Glutamatergic neuron (in vitro differentiated cells): ENCODE data around the gene PZP. TPM values are rescaled to one million over a fixed set of nuclear protein-coding genes. Genes with fewer than 3 reads are reported as not detected.

Experiments
- DNase-seq: peaks from one replicate; pipeline ENCODE4 v3.0.0; 2022
- H3K27ac Mint-ChIP-seq: one replicate; pipeline ENCODE4 v1.8.0; 2020; ENCODE audit warnings: mild to moderate bottlenecking, mixed read lengths, inconsistent platforms; ENCODE audit not compliant: unreplicated experiment
- H3K27me3 Mint-ChIP-seq: one replicate; pipeline ENCODE4 v1.8.0; 2020; ENCODE audit warnings: mild to moderate bottlenecking, moderate library complexity, mixed read lengths, inconsistent platforms; ENCODE audit not compliant: unreplicated experiment
- H3K36me3 Mint-ChIP-seq: one replicate; pipeline ENCODE4 v1.8.0; 2020; ENCODE audit warnings: mild to moderate bottlenecking, mixed read lengths, inconsistent platforms; ENCODE audit not compliant: unreplicated experiment
- H3K4me1 Mint-ChIP-seq: one replicate; pipeline ENCODE4 v1.8.0; 2020; ENCODE audit warnings: mild to moderate bottlenecking, low read depth, mixed read lengths, inconsistent platforms; ENCODE audit not compliant: unreplicated experiment
- H3K4me3 Mint-ChIP-seq: one replicate; pipeline ENCODE4 v1.8.0; 2020; ENCODE audit warnings: mild to moderate bottlenecking, mixed read lengths, inconsistent platforms; ENCODE audit not compliant: unreplicated experiment
- H3K9me3 Mint-ChIP-seq: one replicate; pipeline ENCODE4 v1.8.0; 2020; ENCODE audit warnings: mild to moderate bottlenecking, moderate library complexity, mixed read lengths, inconsistent platforms; ENCODE audit not compliant: unreplicated experiment
- CTCF ChIP-seq: fragments of 200-600 bp; sonication (generic); IDR thresholded peaks from one replicate; pipeline ENCODE4 v1.5.0; 2021; ENCODE audit not compliant: partially characterized antibody, unreplicated experiment
- total RNA-seq: library from RNA; stranded (reverse); fragmentation: NEBNext Ultra II Directional; extraction: Animal tissue kit (Norgen Biotek cat#: 25700); gene quantifications from one replicate; pipeline ENCODE4 v1.2.1, GENCODE V29; 2021; ENCODE audit not compliant: unreplicated experiment

PZP gene
- total RNA-seq, 1 donor from 2014 or later = not detected

- Mint-ChIP-seq H3K36me3 (no peaks in the 10 kb centered on the region), H3K4me3 (no peak overlapping the region), H3K27me3 (no peaks in the 10 kb centered on the region), H3K4me1 (peaks cover 28% of the 10 kb centered on the region), H3K27ac (no peak overlapping the region), H3K9me3 (no peaks in the 10 kb centered on the region)
- TF ChIP-seq CTCF = no peak
- no peak for DNase-seq
Measured at GRCh38 chr12:9109213-9109522, 99.0 kb downstream of the PZP start.

- peaks cover 28% of the 10 kb centered on the region for H3K4me1 Mint-ChIP-seq
Measured at GRCh38 chr12:9108504-9109212, 99.5 kb downstream of the PZP start.

GRCh38 chr12:9107542-9107873 is 100.7 kb downstream of the PZP start:
- peaks cover 21% of the 10 kb centered on the region for H3K4me1 Mint-ChIP-seq
- H3K36me3 Mint-ChIP-seq = no peaks in the 10 kb centered on the region
- peak overlapping the region; percentile 72 for H3K4me3 Mint-ChIP-seq
- no peak for DNase-seq
- peak overlapping the region; percentile 92 for H3K27ac Mint-ChIP-seq
- no peak for TF ChIP-seq CTCF
- no peaks in the 10 kb centered on the region for H3K9me3 Mint-ChIP-seq
- H3K27me3 Mint-ChIP-seq = no peaks in the 10 kb centered on the region

More at GRCh38 chr12:9108504-9109212, 99.5 kb downstream of the PZP start:
- Mint-ChIP-seq H3K27ac (peak overlapping the region; percentile 45), H3K9me3 (no peaks in the 10 kb centered on the region), H3K36me3 (no peaks in the 10 kb centered on the region), H3K4me3 (no peak overlapping the region), H3K27me3 (no peaks in the 10 kb centered on the region)
- no peak for DNase-seq
- TF ChIP-seq CTCF = no peak

GRCh38 chr12:9106610-9107541 is 101.3 kb downstream of the PZP start:
- H3K36me3 Mint-ChIP-seq = no peaks in the 10 kb centered on the region
- no peak for TF ChIP-seq CTCF
- no peak for DNase-seq
- peak overlapping the region; percentile 72 for H3K4me3 Mint-ChIP-seq
- H3K4me1 Mint-ChIP-seq = peaks cover 19% of the 10 kb centered on the region
- H3K27ac Mint-ChIP-seq = peak overlapping the region; percentile 92
- H3K27me3 Mint-ChIP-seq = no peaks in the 10 kb centered on the region
- no peaks in the 10 kb centered on the region for H3K9me3 Mint-ChIP-seq

- no peaks in the 10 kb centered on the region for H3K9me3 Mint-ChIP-seq
- TF ChIP-seq CTCF = no peak
- no peak overlapping the region for H3K4me3 Mint-ChIP-seq
- H3K27me3 Mint-ChIP-seq = no peaks in the 10 kb centered on the region
- H3K36me3 Mint-ChIP-seq = no peaks in the 10 kb centered on the region
- no peak for DNase-seq
- H3K4me1 Mint-ChIP-seq = peaks cover 15% of the 10 kb centered on the region
- no peak overlapping the region for H3K27ac Mint-ChIP-seq
Measured at GRCh38 chr12:9106067-9106466, 102.1 kb downstream of the PZP start.
